Measurements from ENCODE around the gene SLC25A1.
A peak's percentile ranks its signal among the peaks of the same experiment; 100 is the strongest.

SLC25A1 gene

GRCh38 chr22:19187716-19188563, 9.4 kb upstream of the SLC25A1 start:
- Histone ChIP-seq H3K27ac (ENCODE audit: low read length) (no peak overlapping the region), H3K27me3 (ENCODE audit: insufficient read depth, low read length) (no peaks in the 10 kb centered on the region), H3K4me3 (ENCODE audit: low read length) (no peak overlapping the region), H3K4me1 (ENCODE audit: insufficient read depth, low read length) (no peaks in the 10 kb centered on the region), H3K36me3 (ENCODE audit: insufficient read depth, low read depth, low read length) (peaks cover 10% of the 10 kb centered on the region; the same call in 1 of the 2 replicates), H3K9ac (ENCODE audit: low read depth, low read length) (no peak overlapping the region), H3K9me3 (ENCODE audit: insufficient read depth, low read depth, low read length) (no peaks in the 10 kb centered on the region)

GRCh38 chr22:19184276-19184997, 5.9 kb upstream of the SLC25A1 start:
- Histone ChIP-seq H3K9me3 (ENCODE audit: insufficient read depth, low read depth, low read length) (no peaks in the 10 kb centered on the region), H3K4me3 (ENCODE audit: low read length) (no peak overlapping the region), H3K9ac (ENCODE audit: low read depth, low read length) (no peak overlapping the region), H3K27me3 (ENCODE audit: insufficient read depth, low read length) (no peaks in the 10 kb centered on the region), H3K27ac (ENCODE audit: low read length) (no peak overlapping the region), H3K4me1 (ENCODE audit: insufficient read depth, low read length) (peaks cover 3% of the 10 kb centered on the region), H3K36me3 (ENCODE audit: insufficient read depth, low read depth, low read length) (peaks cover 10% of the 10 kb centered on the region; the same call in 1 of the 2 replicates)

- Histone ChIP-seq H3K4me3 (ENCODE audit: low read length) (no peak overlapping the region), H3K27ac (ENCODE audit: low read length) (no peak overlapping the region), H3K36me3 (ENCODE audit: insufficient read depth, low read depth, low read length) (peaks cover 9% of the 10 kb centered on the region; the same call in 1 of the 2 replicates), H3K9me3 (ENCODE audit: insufficient read depth, low read depth, low read length) (no peaks in the 10 kb centered on the region), H3K27me3 (ENCODE audit: insufficient read depth, low read length) (no peaks in the 10 kb centered on the region), H3K9ac (ENCODE audit: low read depth, low read length) (no peak overlapping the region), H3K4me1 (ENCODE audit: insufficient read depth, low read length) (peaks cover 3% of the 10 kb centered on the region)
Measured at GRCh38 chr22:19183216-19183615, 4.7 kb upstream of the SLC25A1 start.

GRCh38 chr22:19182472-19183157, 4.1 kb upstream of the SLC25A1 start:
- Histone ChIP-seq H3K36me3 (ENCODE audit: insufficient read depth, low read depth, low read length) (peaks cover 3% of the 10 kb centered on the region; the same call in 1 of the 2 replicates), H3K27ac (ENCODE audit: low read length) (no peak overlapping the region), H3K9ac (ENCODE audit: low read depth, low read length) (no peak overlapping the region), H3K9me3 (ENCODE audit: insufficient read depth, low read depth, low read length) (no peaks in the 10 kb centered on the region), H3K27me3 (ENCODE audit: insufficient read depth, low read length) (no peaks in the 10 kb centered on the region), H3K4me3 (ENCODE audit: low read length) (no peak overlapping the region), H3K4me1 (ENCODE audit: insufficient read depth, low read length) (peaks cover 3% of the 10 kb centered on the region)

- Histone ChIP-seq H3K36me3 (ENCODE audit: insufficient read depth, low read depth, low read length) (peaks cover under 1% of the 10 kb centered on the region; the same call in 1 of the 2 replicates), H3K4me3 (ENCODE audit: low read length) (no peak overlapping the region), H3K27ac (ENCODE audit: low read length) (no peak overlapping the region), H3K9ac (ENCODE audit: low read depth, low read length) (no peak overlapping the region), H3K27me3 (ENCODE audit: insufficient read depth, low read length) (no peaks in the 10 kb centered on the region), H3K4me1 (ENCODE audit: insufficient read depth, low read length) (peaks cover 3% of the 10 kb centered on the region), H3K9me3 (ENCODE audit: insufficient read depth, low read depth, low read length) (no peaks in the 10 kb centered on the region)
Measured at GRCh38 chr22:19181786-19182471, 3.4 kb upstream of the SLC25A1 start.

- Histone ChIP-seq H3K9me3 (ENCODE audit: insufficient read depth, low read depth, low read length) (no peaks in the 10 kb centered on the region), H3K4me3 (ENCODE audit: low read length) (no peak overlapping the region), H3K36me3 (ENCODE audit: insufficient read depth, low read depth, low read length) (peaks cover 9% of the 10 kb centered on the region; the same call in 1 of the 2 replicates), H3K4me1 (ENCODE audit: insufficient read depth, low read length) (peaks cover 6% of the 10 kb centered on the region), H3K9ac (ENCODE audit: low read depth, low read length) (no peak overlapping the region), H3K27ac (ENCODE audit: low read length) (no peak overlapping the region), H3K27me3 (ENCODE audit: insufficient read depth, low read length) (no peaks in the 10 kb centered on the region)
Measured at GRCh38 chr22:19180740-19181410, 2.3 kb upstream of the SLC25A1 start.

GRCh38 chr22:19180234-19180633, 1.7 kb upstream of the SLC25A1 start:
- no peak overlapping the region for H3K4me3 ChIP-seq (ENCODE audit: low read length)
- H3K4me1 ChIP-seq (ENCODE audit: insufficient read depth, low read length), result peaks cover 6% of the 10 kb centered on the region
- H3K36me3 ChIP-seq (ENCODE audit: insufficient read depth, low read depth, low read length), result peaks cover 14% of the 10 kb centered on the region; the same call in 1 of the 2 replicates
- H3K27me3 ChIP-seq (ENCODE audit: insufficient read depth, low read length), result no peaks in the 10 kb centered on the region
- H3K9me3 ChIP-seq (ENCODE audit: insufficient read depth, low read depth, low read length), result no peaks in the 10 kb centered on the region
- H3K27ac ChIP-seq (ENCODE audit: low read length), result no peak overlapping the region
- H3K9ac ChIP-seq (ENCODE audit: low read depth, low read length), result no peak overlapping the region

GRCh38 chr22:19179497-19180048, 1.0 kb upstream of the SLC25A1 start:
- H3K4me1 ChIP-seq (ENCODE audit: insufficient read depth, low read length), result peaks cover 11% of the 10 kb centered on the region
- peak overlapping the region; percentile 72; the same call in 1 of the 2 replicates for H3K9ac ChIP-seq (ENCODE audit: low read depth, low read length)
- no peaks in the 10 kb centered on the region for H3K9me3 ChIP-seq (ENCODE audit: insufficient read depth, low read depth, low read length)
- H3K27me3 ChIP-seq (ENCODE audit: insufficient read depth, low read length), result no peaks in the 10 kb centered on the region
- peak overlapping the region; percentile 79 for H3K4me3 ChIP-seq (ENCODE audit: low read length)
- no peak overlapping the region for H3K27ac ChIP-seq (ENCODE audit: low read length)
- H3K36me3 ChIP-seq (ENCODE audit: insufficient read depth, low read depth, low read length), result peaks cover 14% of the 10 kb centered on the region; the same call in 1 of the 2 replicates

- Histone ChIP-seq H3K9me3 (ENCODE audit: insufficient read depth, low read depth, low read length) (no peaks in the 10 kb centered on the region), H3K36me3 (ENCODE audit: insufficient read depth, low read depth, low read length) (peaks cover 14% of the 10 kb centered on the region; the same call in 1 of the 2 replicates), H3K9ac (ENCODE audit: low read depth, low read length) (peak overlapping the region; percentile 76; the same call in 1 of the 2 replicates), H3K4me1 (ENCODE audit: insufficient read depth, low read length) (peaks cover 22% of the 10 kb centered on the region), H3K27me3 (ENCODE audit: insufficient read depth, low read length) (no peaks in the 10 kb centered on the region), H3K27ac (ENCODE audit: low read length) (peak overlapping the region; percentile 64), H3K4me3 (ENCODE audit: low read length) (peak overlapping the region; percentile 72)
Measured at GRCh38 chr22:19178065-19178656, 375 bp downstream of the SLC25A1 start.
